SU-DHL-6 (cell line): ENCODE data around the gene GSTA5.

ENCODE experiments used
- H2AFZ ChIP-seq: fragments of 200-600 bp; sonication (generic); 2 replicates; pipeline ENCODE4 v1.6.1; 2014; ENCODE audit warnings: low read depth, mild to moderate bottlenecking, moderate library complexity, mixed read lengths, antibody characterized with exemption, low read length; ENCODE audit not compliant: severe bottlenecking
- H3F3A ChIP-seq: fragments of 200-600 bp; shearing (Covaris generic); 2 replicates; pipeline ENCODE4 v1.6.0; 2016; ENCODE audit warnings: antibody characterized with exemption, mild to moderate bottlenecking; ENCODE audit not compliant: insufficient read depth
- H3K27ac ChIP-seq: fragments of 200-600 bp; sonication (generic); 2 replicates; pipeline ENCODE4 v1.5.1; 2016; ENCODE audit warnings: low read depth, mild to moderate bottlenecking, low read length, moderate library complexity, mixed read lengths
- H3K27me3 ChIP-seq: fragments of 200-600 bp; sonication (generic), shearing (Covaris generic); 2 replicates; pipeline ENCODE4 v1.6.0; 2014; ENCODE audit warnings: mild to moderate bottlenecking, low read length
- H3K36me3 ChIP-seq: fragments of 200-600 bp; sonication (generic); 2 replicates; pipeline ENCODE4 v1.6.1; 2014; ENCODE audit warnings: mild to moderate bottlenecking, low read length, mixed read lengths
- H3K4me2 ChIP-seq: fragments of 300-600, 200-600 bp; shearing (Covaris generic), sonication (generic); 2 replicates; pipeline ENCODE4 v1.6.0; 2014; ENCODE audit warnings: low read length, low read depth, mild to moderate bottlenecking; ENCODE audit not compliant: poor library complexity, severe bottlenecking
- H3K4me3 ChIP-seq: fragments of 200-600 bp; sonication (generic); 2 replicates; pipeline ENCODE4 v1.5.1; 2014; ENCODE audit warnings: antibody characterized with exemption, low read length, mild to moderate bottlenecking, mixed read lengths; ENCODE audit not compliant: insufficient read depth, poor library complexity, severe bottlenecking
- H3K79me2 ChIP-seq: fragments of 200-600 bp; sonication (generic); 2 replicates; pipeline ENCODE4 v1.6.1; 2014; ENCODE audit warnings: mild to moderate bottlenecking, low read length, moderate library complexity; ENCODE audit not compliant: insufficient read depth
- H3K9ac ChIP-seq: fragments of 200-600 bp; sonication (generic); 2 replicates; pipeline ENCODE4 v1.7.0; 2014; ENCODE audit warnings: mild to moderate bottlenecking, low read length
- H3K9me2 ChIP-seq: fragments of 200-600 bp; sonication (generic); replicated peaks from 2 replicates; pipeline ENCODE4 v1.6.1; 2014; ENCODE audit warnings: low read length; ENCODE audit not compliant: insufficient read depth
- H3K9me3 ChIP-seq: fragments of 200-600 bp; sonication (generic); 2 replicates; pipeline ENCODE4 v1.6.1; 2014; ENCODE audit warnings: low read length, mixed read lengths; ENCODE audit not compliant: insufficient read depth
- H4K20me1 ChIP-seq: fragments of 200-600 bp; sonication (generic); 2 replicates; pipeline ENCODE4 v1.6.1; 2014; ENCODE audit warnings: low read depth, mild to moderate bottlenecking, antibody characterized with exemption, low read length, moderate library complexity, mixed read lengths
- CTCF ChIP-seq: fragments of 200-600 bp; sonication (generic); IDR thresholded peaks from one replicate; pipeline ENCODE4 v1.5.1; 2017; ENCODE audit warnings: antibody characterized with exemption, mild to moderate bottlenecking, low read length, moderate library complexity; ENCODE audit not compliant: insufficient read depth, poor library complexity, severe bottlenecking
- EZH2phosphoT487 ChIP-seq: fragments of 200-600 bp; sonication (generic), shearing (Covaris generic); conservative IDR thresholded peaks from 2 replicates; pipeline ENCODE4 v1.6.1; 2018; ENCODE audit warnings: mild to moderate bottlenecking, antibody characterized with exemption, low read length, moderate library complexity, mixed read lengths

The GSTA5 gene

GRCh38 chr6:52881996-52882841 is 41.6 kb upstream of the GSTA5 start:
- H3K4me2 ChIP-seq = peak overlapping the region; percentile 28
- no peak overlapping the region for H3K9ac ChIP-seq
- no peak overlapping the region for H2AFZ ChIP-seq
- H3K4me3 ChIP-seq = no peak overlapping the region
- no peaks in the 10 kb centered on the region for H4K20me1 ChIP-seq
- TF ChIP-seq EZH2phosphoT487 = no peak
- TF ChIP-seq CTCF = peak; percentile 97
- H3K36me3 ChIP-seq = no peaks in the 10 kb centered on the region
- no peaks in the 10 kb centered on the region for H3F3A ChIP-seq
- no peaks in the 10 kb centered on the region for H3K9me3 ChIP-seq
- no peaks in the 10 kb centered on the region for H3K27me3 ChIP-seq
- no peaks in the 10 kb centered on the region for H3K9me2 ChIP-seq
- H3K79me2 ChIP-seq = no peaks in the 10 kb centered on the region
- H3K27ac ChIP-seq = no peak overlapping the region

- Histone ChIP-seq H3K4me2 (no peak overlapping the region), H4K20me1 (no peaks in the 10 kb centered on the region), H2AFZ (no peak overlapping the region), H3K4me3 (no peak overlapping the region), H3K27ac (no peak overlapping the region), H3K27me3 (no peaks in the 10 kb centered on the region), H3K9me3 (no peaks in the 10 kb centered on the region), H3K9me2 (no peaks in the 10 kb centered on the region), H3K79me2 (no peaks in the 10 kb centered on the region), H3F3A (no peaks in the 10 kb centered on the region), H3K9ac (no peak overlapping the region), H3K36me3 (no peaks in the 10 kb centered on the region)
- TF ChIP-seq CTCF (no peak), EZH2phosphoT487 (no peak)
These were observed 41.0 kb upstream of the GSTA5 start for GRCh38 chr6:52881662-52881995.

- Histone ChIP-seq H3K27me3 (no peaks in the 10 kb centered on the region), H3K9ac (no peak overlapping the region), H3K9me3 (no peaks in the 10 kb centered on the region), H3K27ac (no peak overlapping the region), H3F3A (no peaks in the 10 kb centered on the region), H3K9me2 (no peaks in the 10 kb centered on the region), H3K36me3 (no peaks in the 10 kb centered on the region), H2AFZ (no peak overlapping the region), H3K4me2 (no peak overlapping the region), H3K79me2 (no peaks in the 10 kb centered on the region), H3K4me3 (no peak overlapping the region), H4K20me1 (no peaks in the 10 kb centered on the region)
- no peak for TF ChIP-seq CTCF
- no peak for TF ChIP-seq EZH2phosphoT487
These were observed 37.2 kb upstream of the GSTA5 start for GRCh38 chr6:52877786-52878185.
